HG03196 (cell line): ENCODE data around the gene RPRD1A.
"Not testable (repeated sequence)": the region's sequence is repeated elsewhere in the genome, so short reads cannot be mapped to it uniquely, and the experiment has no call there.

Experiments
- ATAC-seq: cut with Tn5 transposase; IDR thresholded peaks from one replicate; pipeline ENCODE4 v1.9.1; 2021; ENCODE audit not compliant: unreplicated experiment

Gene RPRD1A

DNA sequence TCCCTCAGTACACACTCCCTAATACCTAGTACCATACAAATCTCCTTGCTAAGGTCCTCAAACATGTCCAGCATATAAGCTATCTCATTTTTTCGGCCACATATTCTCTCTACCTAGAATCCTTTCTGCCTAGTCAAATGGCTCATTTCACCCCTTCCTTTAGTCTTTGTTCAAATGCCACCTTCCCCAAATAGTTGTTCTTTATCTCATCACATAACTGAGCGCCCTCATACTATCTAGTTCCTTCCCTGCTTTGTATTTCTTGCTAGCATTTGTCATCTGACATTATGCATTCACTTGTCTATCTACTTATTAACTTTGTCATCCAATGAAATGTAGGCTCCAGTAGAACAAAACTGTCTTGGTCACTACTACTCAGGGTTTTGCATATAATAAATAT, 35.5 kb downstream of the RPRD1A start:
- no peak for ATAC-seq

DNA sequence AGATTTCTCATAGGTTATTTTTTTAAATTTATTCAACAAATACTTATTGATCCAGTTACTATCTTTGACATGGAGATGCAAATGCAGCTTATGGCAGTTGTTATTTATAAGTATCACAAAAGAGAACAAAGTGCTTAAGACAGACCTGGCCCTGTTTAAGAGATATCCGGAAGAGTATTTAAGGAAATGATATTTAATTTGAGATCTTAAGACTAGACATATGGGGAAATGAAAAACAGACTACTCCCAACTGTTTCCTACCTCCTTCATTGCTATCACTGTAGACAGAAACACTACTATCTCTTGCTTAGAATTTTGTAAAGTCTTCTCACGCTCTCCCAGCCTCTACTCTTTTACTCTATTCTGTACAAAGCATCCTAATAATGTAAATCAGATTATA, 36.0 kb downstream of the RPRD1A start:
- no peak for ATAC-seq

DNA sequence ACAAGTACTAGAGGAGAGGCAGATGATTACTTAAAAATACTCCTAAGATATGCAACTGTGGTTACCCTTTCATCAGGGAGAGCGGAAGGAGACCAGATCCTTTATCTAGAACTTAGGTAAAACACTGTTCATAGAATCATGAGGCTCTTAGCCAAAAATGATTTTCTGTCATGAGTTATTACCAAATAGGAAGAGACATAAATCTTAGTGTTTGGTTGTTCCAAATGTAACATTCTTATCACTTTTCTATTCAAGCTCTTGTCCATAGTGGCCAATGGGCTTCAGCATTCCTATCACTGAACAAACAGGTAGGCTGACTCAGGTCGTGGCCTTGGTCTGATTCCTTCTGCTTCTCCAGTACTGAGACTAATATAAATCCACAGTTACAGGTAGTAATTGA, 38.5 kb downstream of the RPRD1A start:
- ATAC-seq = no peak

DNA sequence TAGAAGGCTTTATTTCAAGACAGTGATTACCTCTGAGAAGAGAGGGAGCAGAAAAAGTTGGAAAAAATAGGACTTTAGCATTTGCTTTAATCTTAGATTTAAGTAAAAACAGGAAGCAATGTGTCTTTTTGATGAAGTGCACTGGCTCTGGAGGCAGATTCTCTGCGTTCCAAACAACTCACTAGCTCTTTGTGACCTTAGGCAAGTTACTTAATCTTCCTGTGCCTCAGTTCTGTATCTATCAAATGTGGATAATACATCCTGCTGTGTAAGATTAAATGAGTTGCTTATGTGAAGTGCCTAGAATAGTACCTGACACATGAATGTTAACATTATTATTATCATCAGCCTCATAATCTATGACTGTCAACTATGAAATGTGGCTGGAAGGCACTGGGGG, 42.3 kb downstream of the RPRD1A start:
- ATAC-seq = no peak

DNA sequence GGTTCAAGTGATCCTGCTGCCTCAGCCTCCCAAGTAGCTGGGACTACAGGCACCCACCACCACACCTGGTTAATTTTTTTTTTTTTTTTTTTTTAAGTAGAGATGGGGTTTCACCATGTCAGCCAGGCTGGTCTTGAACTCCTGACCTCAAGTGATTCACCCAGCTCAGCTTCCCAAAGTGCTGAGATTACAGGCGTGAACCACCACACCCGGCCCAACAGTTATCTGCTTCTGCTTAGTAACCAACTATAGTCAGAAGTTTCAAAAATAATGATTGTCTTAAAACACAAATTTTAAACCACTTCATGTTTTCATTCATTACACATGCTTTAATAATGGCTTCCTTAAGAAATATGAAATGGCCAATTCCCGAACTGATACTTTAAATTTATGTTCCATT, 43.1 kb downstream of the RPRD1A start:
- ATAC-seq = not testable (repeated sequence)

DNA sequence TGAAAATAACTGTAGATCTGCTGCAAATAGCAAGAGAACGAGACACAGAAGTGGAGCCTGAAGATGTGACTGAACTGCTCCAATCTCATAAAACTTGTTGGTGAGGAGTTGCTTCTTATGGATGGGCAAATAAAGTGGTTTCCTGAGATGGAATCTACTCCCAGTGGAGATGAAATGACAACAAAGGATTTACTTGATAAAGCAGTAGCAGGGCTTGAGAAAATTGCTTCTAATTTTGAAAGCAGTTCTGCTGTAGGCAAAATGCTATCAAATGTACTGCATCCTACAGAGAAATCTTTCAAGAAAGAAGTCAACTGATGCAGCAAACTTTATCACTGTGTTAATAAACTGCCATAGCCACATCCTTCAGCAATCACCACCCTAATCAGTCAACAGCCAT, 44.0 kb downstream of the RPRD1A start:
- ATAC-seq = no peak

DNA sequence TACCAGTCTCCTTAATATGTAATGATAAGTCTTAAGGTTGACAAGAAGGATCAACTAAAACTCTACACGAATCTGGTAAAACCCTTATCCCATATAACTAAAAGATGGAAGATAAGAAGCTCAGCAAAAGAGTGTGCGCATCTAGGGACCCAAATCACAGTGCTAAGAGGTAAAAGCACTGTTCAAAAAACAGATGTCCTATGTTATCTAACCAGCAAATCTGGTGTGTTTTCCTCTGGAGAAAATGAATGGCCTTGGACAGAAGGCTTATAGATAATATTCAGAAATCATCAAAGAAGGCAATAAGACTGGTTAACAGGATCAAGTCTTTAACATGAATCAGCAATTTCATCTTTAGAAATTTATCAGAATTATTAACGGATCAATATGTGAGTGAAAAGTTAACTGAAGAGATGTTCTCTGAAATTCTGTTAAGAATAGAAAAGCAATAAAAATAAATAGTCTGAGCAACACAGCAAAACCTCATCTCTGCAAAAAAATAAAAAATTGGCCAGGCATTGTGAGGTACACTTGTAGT, 47.1 kb downstream of the RPRD1A start:
- no peak for ATAC-seq

DNA sequence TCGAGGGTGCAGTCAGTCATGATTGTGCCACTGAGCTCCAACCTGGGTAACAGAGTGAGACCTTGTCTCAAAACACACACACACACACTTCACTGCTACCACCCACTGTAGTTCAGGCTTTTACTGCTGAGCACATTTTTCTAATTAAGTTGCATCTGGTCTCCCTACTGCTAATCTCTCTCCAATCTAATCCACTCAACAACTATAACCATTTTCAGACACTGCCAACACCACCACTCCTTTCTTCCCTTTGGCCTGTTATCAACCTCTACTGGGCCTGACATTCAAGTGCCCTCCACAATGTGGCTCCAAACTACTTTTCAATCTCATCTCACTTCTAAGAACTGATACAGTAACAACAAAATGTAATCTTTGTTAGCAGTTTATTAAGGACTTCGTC, 50.1 kb downstream of the RPRD1A start:
- ATAC-seq = peak; percentile 5

DNA sequence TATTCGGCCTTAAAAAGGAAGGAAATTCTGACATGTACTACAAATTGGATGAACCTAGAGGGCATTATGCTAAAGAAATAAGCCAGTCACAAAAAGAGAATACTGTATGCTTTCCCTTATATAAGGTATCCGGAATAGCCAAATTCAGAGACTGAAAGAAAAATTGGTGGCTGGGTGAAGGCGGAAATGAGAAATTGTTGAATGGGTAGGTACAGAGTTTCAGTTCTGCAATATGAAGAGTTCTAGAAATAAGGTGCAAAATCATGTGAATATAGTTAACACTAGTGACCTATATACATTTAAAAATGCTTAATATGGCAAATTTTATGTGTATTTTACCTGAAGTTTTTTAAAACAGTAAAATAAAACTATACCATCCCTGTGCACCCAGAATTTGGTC, 51.7 kb downstream of the RPRD1A start:
- peak; percentile 91 for ATAC-seq

DNA sequence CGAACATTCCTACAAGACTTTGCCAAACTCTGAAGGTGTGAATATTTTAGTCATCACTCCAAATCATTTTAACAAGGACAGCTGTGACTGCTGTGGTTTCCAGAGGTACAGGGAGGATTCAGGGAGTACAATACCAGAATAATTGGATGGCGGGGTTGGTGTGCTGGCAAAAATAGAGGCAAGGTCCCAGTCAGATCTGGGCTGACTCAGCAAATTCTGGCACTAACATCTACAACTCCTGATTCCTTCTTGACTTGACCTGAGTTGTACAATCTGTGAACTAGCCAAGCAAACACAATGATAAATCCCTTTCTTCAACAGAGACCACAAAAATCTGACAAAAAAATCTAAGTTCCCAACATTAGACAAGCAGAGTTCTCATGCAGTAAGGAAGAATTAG, 54.5 kb downstream of the RPRD1A start:
- no peak for ATAC-seq

DNA sequence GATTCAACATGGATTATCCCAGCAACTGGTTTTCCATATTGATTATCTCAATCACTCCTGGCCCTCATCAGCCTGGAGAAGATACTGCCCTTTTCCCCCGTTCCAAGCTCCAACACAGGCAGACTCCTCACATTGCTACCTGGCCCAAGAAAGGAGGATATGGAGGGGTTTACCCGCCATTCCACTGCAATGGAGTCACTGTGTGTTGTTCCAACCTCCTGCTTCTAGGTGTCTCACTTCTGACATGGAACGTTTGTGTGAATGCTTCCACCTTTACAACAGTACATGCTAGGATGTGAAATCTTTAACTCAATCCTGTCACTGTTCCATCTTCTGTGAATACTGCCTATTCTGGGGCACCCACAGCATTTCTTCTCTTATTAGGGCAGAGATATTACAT, 58.1 kb downstream of the RPRD1A start:
- no peak for ATAC-seq

DNA sequence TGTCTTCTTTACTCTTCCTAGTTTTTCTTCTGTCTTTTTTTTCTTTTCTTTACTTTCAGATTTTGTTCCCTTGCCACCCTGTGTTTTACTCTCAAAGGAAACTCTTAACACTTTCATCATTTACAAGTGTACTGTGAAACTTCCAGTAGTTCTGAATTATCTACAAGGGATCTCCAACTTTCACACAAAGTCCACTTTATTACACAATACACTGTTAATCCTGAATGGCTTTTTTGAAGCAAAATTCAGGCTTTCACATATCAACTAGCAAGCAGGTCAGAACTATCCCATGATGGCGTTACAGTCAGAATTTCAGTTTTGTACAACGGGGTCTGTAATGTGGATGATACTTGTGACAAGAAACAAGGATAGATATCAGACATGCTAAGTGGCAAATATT, 60.4 kb downstream of the RPRD1A start:
- no peak for ATAC-seq

DNA sequence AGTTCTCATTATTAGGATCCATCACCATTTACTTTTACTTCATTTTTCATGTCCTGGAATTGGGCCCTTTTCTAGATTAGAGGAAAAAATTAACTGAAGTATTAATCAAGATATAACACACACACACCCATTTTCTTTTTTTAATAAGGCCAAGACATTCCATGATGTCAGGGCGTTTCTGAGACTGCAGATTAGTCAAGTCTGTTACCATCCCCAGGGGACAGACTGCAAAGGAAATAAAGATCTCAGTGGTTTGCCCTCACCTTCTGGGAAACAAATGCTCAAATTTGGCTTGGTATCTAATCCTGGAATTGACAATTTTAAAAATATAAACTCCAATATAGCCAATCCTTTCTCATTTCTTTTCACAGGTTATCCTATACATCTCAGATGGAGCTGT, 67.4 kb downstream of the RPRD1A start:
- no peak for ATAC-seq

DNA sequence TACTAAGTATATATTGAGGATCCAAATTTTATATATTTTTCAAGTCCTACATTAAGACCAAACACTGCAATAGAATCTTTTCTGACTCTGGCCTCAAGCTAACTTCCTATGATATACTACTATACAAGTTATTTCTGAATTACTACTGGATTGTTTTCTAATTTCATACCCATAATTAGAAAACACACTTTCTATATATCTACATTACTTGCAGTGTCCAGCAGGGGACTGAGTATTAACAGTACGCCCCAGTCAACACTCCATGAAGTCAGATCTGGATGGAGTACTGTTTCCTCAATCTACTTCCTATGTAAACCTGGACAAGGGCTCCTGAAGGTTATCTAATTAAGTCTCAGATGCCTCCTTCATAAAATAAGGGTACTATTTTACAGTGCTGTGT, 68.4 kb downstream of the RPRD1A start:
- ATAC-seq = no peak

DNA sequence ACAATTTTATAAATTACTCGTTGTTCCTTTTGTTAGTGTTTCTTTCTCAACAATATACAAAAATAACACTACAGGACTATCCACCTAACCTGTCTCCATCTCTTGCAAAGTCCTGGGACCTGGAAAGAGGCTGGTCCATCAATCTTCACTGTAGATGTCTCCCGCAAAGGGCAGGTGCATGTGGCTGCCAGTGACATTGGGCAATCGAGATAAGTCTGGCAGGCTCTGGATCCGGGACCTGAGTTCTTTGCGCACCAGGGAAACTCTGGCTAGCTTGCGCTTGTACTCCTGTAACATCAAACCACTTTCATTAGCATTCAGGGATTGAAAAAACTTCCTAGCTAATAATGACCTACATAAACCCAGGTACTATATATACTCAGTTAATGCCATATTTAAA, 74.3 kb downstream of the RPRD1A start:
- no peak for ATAC-seq

DNA sequence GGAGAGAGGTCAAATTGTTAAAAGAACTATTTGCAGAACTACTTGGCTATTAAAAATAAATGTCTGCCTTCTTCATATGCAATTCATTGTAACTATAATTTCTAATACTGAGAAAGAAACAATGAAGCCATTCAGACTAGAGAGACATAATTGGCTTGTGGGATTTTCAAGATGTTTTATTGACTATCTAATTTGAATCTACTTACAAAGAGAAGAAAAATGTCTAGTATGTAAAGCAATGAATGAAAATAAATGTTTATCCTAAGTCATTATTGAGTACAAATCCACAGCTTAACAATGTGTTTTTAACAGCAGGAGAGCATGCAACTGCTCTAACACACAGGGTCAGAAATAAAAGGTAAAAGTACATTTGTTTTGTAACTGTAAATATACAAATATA, 75.7 kb downstream of the RPRD1A start:
- ATAC-seq = no peak

DNA sequence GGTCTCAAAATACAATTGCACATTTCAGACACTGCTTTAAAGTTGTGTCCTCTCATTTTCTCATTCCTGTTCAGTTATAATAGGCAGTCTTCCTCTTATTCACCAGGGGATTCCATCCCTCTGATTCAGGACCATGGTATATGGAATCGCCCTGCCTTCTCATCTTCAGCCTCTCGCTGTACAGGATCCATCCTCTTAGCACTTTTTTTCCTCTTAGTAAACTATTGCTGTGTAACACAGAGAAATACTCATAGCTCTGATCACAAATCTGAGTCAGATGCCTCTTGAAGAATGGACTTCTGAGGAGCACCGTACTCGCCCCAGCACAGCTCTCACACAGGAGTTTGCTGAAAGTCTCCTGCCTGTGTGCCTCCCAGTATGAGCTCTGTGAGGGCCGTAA, 83.5 kb downstream of the RPRD1A start:
- ATAC-seq = no peak

DNA sequence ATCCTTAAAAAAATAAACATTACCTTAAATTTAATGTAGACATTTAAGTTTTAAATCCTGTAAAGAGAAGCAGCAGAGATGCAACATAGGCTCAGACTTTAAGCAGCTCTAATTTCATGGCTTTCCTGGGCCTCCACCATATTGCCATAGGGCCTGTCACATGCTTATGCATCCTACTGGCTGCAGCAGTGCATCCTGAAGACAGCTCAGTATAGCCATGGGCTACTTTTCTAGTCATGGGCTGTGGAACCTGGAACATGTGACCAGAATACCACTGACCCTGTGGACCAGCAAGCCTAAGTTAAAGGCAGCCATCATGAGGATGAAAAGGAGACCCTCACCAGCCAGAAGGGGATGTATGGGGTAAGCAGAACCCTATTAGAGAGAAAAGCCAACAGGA, 84.2 kb downstream of the RPRD1A start:
- ATAC-seq = no peak

DNA sequence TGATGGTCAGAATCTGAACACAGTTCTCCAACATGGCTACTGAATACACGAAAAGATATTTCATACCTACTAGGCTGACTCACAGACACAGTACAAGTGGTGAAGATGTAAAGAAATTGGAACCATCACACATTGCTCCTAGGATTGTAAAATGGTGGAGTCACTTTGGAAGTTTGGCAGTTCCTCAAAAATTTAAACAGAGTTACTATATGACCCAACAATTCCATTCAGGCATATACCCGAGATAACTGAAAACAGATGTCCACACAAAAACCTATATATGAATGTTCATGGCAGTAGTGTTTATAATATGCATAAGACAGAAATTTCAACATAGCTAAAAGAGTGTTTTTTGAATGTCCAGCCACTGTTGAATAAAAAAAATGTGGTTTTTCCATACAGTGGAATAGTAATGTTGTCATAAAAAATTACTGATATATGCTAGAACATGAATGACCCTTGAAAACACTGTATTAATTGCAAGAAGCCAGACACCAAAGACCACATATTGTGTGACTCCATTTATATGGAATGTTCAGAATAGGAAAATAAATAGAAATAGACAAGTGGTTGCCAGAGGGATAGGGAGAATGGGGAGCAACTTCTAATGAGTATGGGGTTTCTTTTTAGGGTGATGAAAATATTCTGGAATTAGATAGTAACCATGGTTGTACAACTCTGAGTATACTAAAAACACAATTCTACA, 84.8 kb downstream of the RPRD1A start:
- ATAC-seq = no peak

DNA sequence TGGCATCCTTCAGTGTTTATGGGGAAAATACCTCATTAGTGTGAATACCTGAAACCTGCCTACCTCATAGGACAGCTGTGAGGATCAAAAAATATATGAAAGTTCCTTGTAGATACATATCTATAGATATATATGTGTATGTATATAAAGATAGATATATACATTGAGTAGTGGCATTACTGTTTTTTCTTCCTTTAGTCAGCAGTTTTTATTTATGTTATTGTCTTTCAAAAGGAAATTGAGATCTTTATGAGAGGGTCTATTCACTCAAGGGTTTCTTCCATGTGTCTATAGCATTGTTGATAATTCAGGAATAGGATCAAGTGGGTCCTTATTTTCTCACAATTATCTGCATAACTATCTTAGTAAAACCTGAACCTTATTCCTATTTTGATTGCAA, 88.2 kb downstream of the RPRD1A start:
- no peak for ATAC-seq

DNA sequence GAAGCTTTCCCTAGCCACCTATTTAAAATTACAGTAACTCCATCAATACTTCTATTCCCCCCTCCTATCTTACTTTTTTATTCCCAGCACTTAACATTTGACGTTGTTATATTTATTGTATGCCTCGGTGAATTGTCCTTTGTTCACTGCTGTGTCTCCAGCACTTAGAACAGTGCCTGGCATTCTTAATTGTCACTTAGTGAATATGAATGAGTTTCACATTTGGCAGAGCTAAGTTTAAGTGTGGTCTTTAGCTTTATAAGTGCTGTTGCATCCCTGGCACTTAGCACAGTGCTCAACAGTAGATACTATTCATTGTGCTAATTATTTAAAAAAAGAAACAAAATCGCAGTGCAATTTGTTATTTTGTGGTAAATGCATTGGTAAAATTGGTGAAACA, 93.2 kb downstream of the RPRD1A start:
- no peak for ATAC-seq

DNA sequence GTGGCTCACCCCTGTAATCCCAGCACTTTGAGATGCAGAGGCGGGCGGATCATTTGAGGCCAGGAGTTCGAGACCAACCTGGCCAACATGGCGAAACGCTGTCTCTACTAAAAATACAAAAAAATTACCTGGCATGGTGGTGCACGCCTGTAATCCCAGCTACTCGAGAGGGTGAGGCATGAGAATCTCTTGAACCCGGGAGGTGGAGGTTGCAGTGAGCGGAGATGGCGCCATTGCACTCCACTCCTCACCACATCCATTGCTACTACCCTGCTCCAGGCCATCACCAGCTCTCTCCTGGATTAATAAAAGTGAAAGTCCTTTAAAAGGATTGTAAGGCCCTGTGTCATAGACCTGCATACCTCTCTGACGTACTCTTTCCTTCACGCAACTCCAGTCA, 93.7 kb downstream of the RPRD1A start:
- no peak for ATAC-seq
